Mesendoderm (in vitro differentiated cells): Measurements from ENCODE around the gene SPRTN.

ENCODE experiments used
- DNase-seq: peaks from one replicate; pipeline ENCODE4 v3.0.0; 2013
- H2AK5ac ChIP-seq: 2 replicates; pipeline ENCODE4 v1.6.1; 2013; ENCODE audit warnings: low read length, inconsistent platforms
- H2BK120ac ChIP-seq: 2 replicates; pipeline ENCODE4 v1.6.1; 2013; ENCODE audit warnings: low read depth, mild to moderate bottlenecking, low read length, moderate library complexity, mixed read lengths
- H2BK15ac ChIP-seq: replicated peaks from 2 replicates; pipeline ENCODE4 v1.6.1; 2013; ENCODE audit warnings: low read depth, mild to moderate bottlenecking, moderate library complexity
- H2BK5ac ChIP-seq: 2 replicates; pipeline ENCODE4 v1.6.1; 2013; ENCODE audit warnings: low read length, inconsistent platforms
- H3K18ac ChIP-seq: 2 replicates; pipeline ENCODE4 v1.6.1; 2013; ENCODE audit warnings: mild to moderate bottlenecking, low read length, mixed read lengths
- H3K23ac ChIP-seq: one replicate; pipeline ENCODE4 v1.6.1; 2013; ENCODE audit warnings: low read length
- H3K27ac ChIP-seq: 2 replicates; pipeline ENCODE4 v1.5.1; 2013; ENCODE audit warnings: low read depth, mild to moderate bottlenecking, inconsistent platforms, low read length, moderate library complexity
- H3K27me3 ChIP-seq: 2 replicates; pipeline ENCODE4 v1.6.1; 2013; ENCODE audit warnings: low read length, control low read depth, mild to moderate bottlenecking, inconsistent platforms; ENCODE audit not compliant: insufficient read depth, poor library complexity
- H3K36me3 ChIP-seq: 2 replicates; pipeline ENCODE4 v1.6.1; 2013; ENCODE audit warnings: low read length, inconsistent platforms; ENCODE audit not compliant: control insufficient read depth, insufficient read depth
- H3K4ac ChIP-seq: one replicate; pipeline ENCODE4 v1.6.1; 2013; ENCODE audit warnings: low read depth, mild to moderate bottlenecking, low read length, moderate library complexity
- H3K4me1 ChIP-seq: 2 replicates; pipeline ENCODE4 v1.6.1; 2013; ENCODE audit warnings: low read depth, low read length, inconsistent platforms; ENCODE audit not compliant: control insufficient read depth
- H3K4me2 ChIP-seq: 2 replicates; pipeline ENCODE4 v1.6.1; 2013; ENCODE audit warnings: low read length
- H3K4me3 ChIP-seq: 2 replicates; pipeline ENCODE4 v1.5.1; 2013; ENCODE audit warnings: mild to moderate bottlenecking, low read length
- H3K56ac ChIP-seq: one replicate; pipeline ENCODE4 v1.6.1; 2013; ENCODE audit warnings: low read length
- H3K79me1 ChIP-seq: 2 replicates; pipeline ENCODE4 v1.6.1; 2013; ENCODE audit warnings: low read length, inconsistent platforms
- H3K79me2 ChIP-seq: 2 replicates; pipeline ENCODE4 v1.6.1; 2013; ENCODE audit warnings: mild to moderate bottlenecking, low read length; ENCODE audit not compliant: control insufficient read depth, insufficient read depth
- H3K9ac ChIP-seq: 2 replicates; pipeline ENCODE4 v1.6.1; 2013; ENCODE audit warnings: low read length, inconsistent platforms
- H4K5ac ChIP-seq: one replicate; pipeline ENCODE4 v1.6.1; 2013; ENCODE audit warnings: low read length
- H4K8ac ChIP-seq: one replicate; pipeline ENCODE4 v1.6.1; 2013; ENCODE audit warnings: low read depth, mild to moderate bottlenecking, control low read depth, low read length, moderate library complexity
- WGBS: extraction: QIAGEN DNeasy Blood & Tissue Kit; methylation state at CpG from one replicate; pipeline ENCODE4 v1.1.7; 2013; ENCODE audit warnings: low lambda C conversion rate, missing lambda C conversion rate; ENCODE audit not compliant: insufficient coverage; ENCODE audit errors: extremely low coverage; 5-methylcytosine and 5-hydroxymethylcytosine counted together

SPRTN gene

GRCh38 chr1:231372501-231372900 is 34.4 kb downstream of the SPRTN start:
- Histone ChIP-seq H2BK15ac (no peak overlapping the region), H3K4ac (no peak overlapping the region), H4K8ac (no peak overlapping the region), H3K18ac (no peak overlapping the region), H3K79me2 (no peaks in the 10 kb centered on the region), H3K36me3 (no peaks in the 10 kb centered on the region), H3K9ac (no peak overlapping the region), H2BK120ac (no peak overlapping the region), H3K23ac (no peak overlapping the region), H2AK5ac (no peak overlapping the region), H3K4me1 (no peaks in the 10 kb centered on the region), H4K5ac (no peak overlapping the region), H3K27ac (no peak overlapping the region), H3K56ac (no peak overlapping the region), H3K4me3 (no peak overlapping the region), H3K79me1 (no peaks in the 10 kb centered on the region), H3K27me3 (no peaks in the 10 kb centered on the region), H2BK5ac (no peak overlapping the region), H3K4me2 (no peak overlapping the region)
- no peak for DNase-seq

GRCh38 chr1:231374394-231374793 is 36.3 kb downstream of the SPRTN start:
- DNase-seq = no peak
- Histone ChIP-seq H3K9ac (no peak overlapping the region), H3K27me3 (no peaks in the 10 kb centered on the region), H3K18ac (no peak overlapping the region), H3K23ac (no peak overlapping the region), H3K4ac (no peak overlapping the region), H3K56ac (no peak overlapping the region), H4K5ac (no peak overlapping the region), H3K79me2 (no peaks in the 10 kb centered on the region), H3K4me3 (no peak overlapping the region), H4K8ac (no peak overlapping the region), H2BK15ac (no peak overlapping the region), H2BK5ac (no peak overlapping the region), H3K36me3 (no peaks in the 10 kb centered on the region), H2BK120ac (no peak overlapping the region), H3K4me1 (no peaks in the 10 kb centered on the region), H3K27ac (no peak overlapping the region), H2AK5ac (no peak overlapping the region), H3K79me1 (no peaks in the 10 kb centered on the region), H3K4me2 (no peak overlapping the region)
- no CpG with 5 or more reads among the region's 4 CpGs for WGBS

- H3K23ac ChIP-seq = no peak overlapping the region
- H3K27me3 ChIP-seq = no peaks in the 10 kb centered on the region
- H3K27ac ChIP-seq = no peak overlapping the region
- no peak overlapping the region for H3K4ac ChIP-seq
- H3K79me1 ChIP-seq = no peaks in the 10 kb centered on the region
- H2BK120ac ChIP-seq = no peak overlapping the region
- H3K79me2 ChIP-seq = no peaks in the 10 kb centered on the region
- H3K4me3 ChIP-seq = no peak overlapping the region
- no peak overlapping the region for H3K9ac ChIP-seq
- H4K8ac ChIP-seq = no peak overlapping the region
- no peak for DNase-seq
- H4K5ac ChIP-seq = no peak overlapping the region
- no peak overlapping the region for H2BK5ac ChIP-seq
- no peak overlapping the region for H3K18ac ChIP-seq
- H3K36me3 ChIP-seq = no peaks in the 10 kb centered on the region
- H2BK15ac ChIP-seq = no peak overlapping the region
- no CpG with 5 or more reads among the region's 4 CpGs for WGBS
- no peaks in the 10 kb centered on the region for H3K4me1 ChIP-seq
- no peak overlapping the region for H2AK5ac ChIP-seq
- no peak overlapping the region for H3K56ac ChIP-seq
- H3K4me2 ChIP-seq = no peak overlapping the region
Observed at GRCh38 chr1:231376101-231376500, 38.0 kb downstream of the SPRTN start.

GRCh38 chr1:231376875-231377549 is 38.9 kb downstream of the SPRTN start:
- Histone ChIP-seq H3K79me1 (no peaks in the 10 kb centered on the region), H4K8ac (no peak overlapping the region), H3K4me3 (no peak overlapping the region), H3K4ac (no peak overlapping the region), H3K27ac (no peak overlapping the region), H3K79me2 (no peaks in the 10 kb centered on the region), H3K56ac (no peak overlapping the region), H4K5ac (no peak overlapping the region), H2BK15ac (no peak overlapping the region), H3K9ac (no peak overlapping the region), H2BK5ac (no peak overlapping the region), H3K23ac (no peak overlapping the region), H3K18ac (no peak overlapping the region), H2BK120ac (no peak overlapping the region), H3K27me3 (no peaks in the 10 kb centered on the region), H3K4me2 (no peak overlapping the region), H2AK5ac (no peak overlapping the region), H3K36me3 (no peaks in the 10 kb centered on the region), H3K4me1 (no peaks in the 10 kb centered on the region)
- DNase-seq = no peak
- WGBS = no CpG with 5 or more reads among the region's 5 CpGs

- Histone ChIP-seq H2AK5ac (no peak overlapping the region), H2BK15ac (no peak overlapping the region), H3K56ac (no peak overlapping the region), H3K18ac (no peak overlapping the region), H3K36me3 (no peaks in the 10 kb centered on the region), H3K27ac (no peak overlapping the region), H3K79me1 (no peaks in the 10 kb centered on the region), H3K4me3 (no peak overlapping the region), H3K4me2 (no peak overlapping the region), H3K4me1 (no peaks in the 10 kb centered on the region), H2BK120ac (no peak overlapping the region), H4K5ac (no peak overlapping the region), H2BK5ac (no peak overlapping the region), H4K8ac (no peak overlapping the region), H3K79me2 (no peaks in the 10 kb centered on the region), H3K9ac (no peak overlapping the region), H3K4ac (no peak overlapping the region), H3K23ac (no peak overlapping the region), H3K27me3 (no peaks in the 10 kb centered on the region)
- no CpG with 5 or more reads among the region's 2 CpGs for WGBS
- DNase-seq = no peak
Observed at GRCh38 chr1:231381729-231382128, 43.6 kb downstream of the SPRTN start.

GRCh38 chr1:231382426-231382825 is 44.3 kb downstream of the SPRTN start:
- no peaks in the 10 kb centered on the region for H3K4me1 ChIP-seq
- no peak overlapping the region for H3K27ac ChIP-seq
- H3K56ac ChIP-seq = no peak overlapping the region
- no peak overlapping the region for H3K9ac ChIP-seq
- H3K23ac ChIP-seq = no peak overlapping the region
- no peak overlapping the region for H3K4me3 ChIP-seq
- H4K5ac ChIP-seq = no peak overlapping the region
- no CpG with 5 or more reads among the region's 3 CpGs for WGBS
- H3K4me2 ChIP-seq = no peak overlapping the region
- H3K36me3 ChIP-seq = no peaks in the 10 kb centered on the region
- H4K8ac ChIP-seq = no peak overlapping the region
- H3K79me2 ChIP-seq = no peaks in the 10 kb centered on the region
- no peak overlapping the region for H2AK5ac ChIP-seq
- DNase-seq = no peak
- H3K4ac ChIP-seq = no peak overlapping the region
- no peak overlapping the region for H2BK120ac ChIP-seq
- no peaks in the 10 kb centered on the region for H3K79me1 ChIP-seq
- no peaks in the 10 kb centered on the region for H3K27me3 ChIP-seq
- H3K18ac ChIP-seq = no peak overlapping the region
- no peak overlapping the region for H2BK5ac ChIP-seq
- H2BK15ac ChIP-seq = no peak overlapping the region
